Hematopoietic multipotent progenitor cell treated with erythropoietin and hydrocortisone succinate and interleukin-3 and kit ligand, for 17 days (in vitro differentiated cells): Measurements from ENCODE around the gene SGIP1.
"Not testable (repeated sequence)": the region's sequence is repeated elsewhere in the genome, so short reads cannot be mapped to it uniquely, and the experiment has no call there.

ENCODE experiments used
- DNase-seq: peaks from one replicate; pipeline ENCODE4 v3.0.0-alpha.2; 2015; ENCODE audit warnings: low spot score

The SGIP1 gene

DNA sequence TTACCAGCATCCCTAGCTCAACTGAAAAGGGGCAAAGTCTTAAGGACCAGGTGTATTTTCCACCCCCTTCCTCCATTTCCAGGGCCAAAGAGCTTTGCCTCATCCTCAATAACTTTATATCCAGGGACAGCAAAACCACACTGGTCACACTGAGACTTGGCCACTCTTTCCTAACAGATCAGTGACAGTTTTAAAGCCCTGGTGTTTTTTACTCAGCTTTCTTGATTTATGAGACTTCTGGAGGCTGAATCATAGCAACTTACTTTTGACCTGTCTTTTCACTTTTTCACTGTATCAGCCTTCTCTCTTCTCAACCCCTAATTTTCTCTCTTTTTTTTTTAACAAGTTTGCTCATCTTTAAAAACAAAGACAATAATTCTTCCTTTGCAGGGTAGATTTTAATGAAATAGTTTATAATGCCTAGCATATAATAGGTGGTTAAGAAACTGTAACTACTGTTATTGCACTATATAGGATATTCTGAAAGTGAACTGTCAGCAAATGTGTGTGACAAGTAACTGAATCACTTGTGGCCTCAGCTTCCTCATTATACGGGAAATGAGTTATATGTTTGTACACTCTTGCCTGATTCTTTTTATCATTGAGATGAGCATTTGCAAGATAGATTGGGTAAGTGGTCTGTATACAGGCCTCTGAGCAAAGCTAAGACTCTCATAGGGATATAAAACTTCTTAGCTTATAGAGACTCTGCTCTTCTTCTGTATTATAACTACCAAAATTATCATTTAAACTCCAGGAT lies 198.6 kb downstream of the SGIP1 start:
- no peak for DNase-seq

DNA sequence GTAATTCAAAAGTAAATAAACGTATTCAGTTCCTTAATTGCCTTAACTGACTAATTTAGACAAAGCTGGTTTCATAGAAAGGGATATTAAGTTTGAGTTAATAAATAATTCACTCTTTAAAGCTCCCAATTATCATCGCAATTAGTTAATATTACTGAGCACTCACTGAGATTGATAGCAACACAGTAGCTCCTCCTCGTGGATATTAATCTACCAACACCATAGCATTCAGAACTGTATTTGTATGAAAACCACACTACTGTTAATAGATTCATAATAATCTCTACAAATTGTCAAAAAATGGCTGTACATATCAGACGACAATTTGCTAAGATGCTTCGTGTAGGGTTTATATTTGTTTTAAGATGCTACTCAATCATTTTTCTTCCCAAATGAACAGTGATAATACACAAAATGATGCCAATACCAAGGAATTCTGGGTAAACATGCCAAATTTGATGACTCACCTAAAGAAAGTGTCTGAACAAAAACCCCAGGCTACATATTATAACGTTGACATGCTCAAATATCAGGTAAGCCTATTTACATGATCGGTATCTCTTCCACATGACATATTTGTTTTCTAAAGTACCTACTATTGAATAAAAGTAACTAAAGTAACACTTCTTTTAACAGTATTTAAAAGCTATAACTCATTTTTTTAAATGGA lies 199.5 kb downstream of the SGIP1 start:
- no peak for DNase-seq

- not testable (repeated sequence) for DNase-seq
These were observed 200.6 kb downstream of the SGIP1 start for GRCh38 chr1:66734531-66734930.

- no peak for DNase-seq
These were observed 203.9 kb downstream of the SGIP1 start for GRCh38 chr1:66737836-66738235.

- DNase-seq: no peak
These were observed 205.6 kb downstream of the SGIP1 start for GRCh38 chr1:66739401-66740157.

DNA sequence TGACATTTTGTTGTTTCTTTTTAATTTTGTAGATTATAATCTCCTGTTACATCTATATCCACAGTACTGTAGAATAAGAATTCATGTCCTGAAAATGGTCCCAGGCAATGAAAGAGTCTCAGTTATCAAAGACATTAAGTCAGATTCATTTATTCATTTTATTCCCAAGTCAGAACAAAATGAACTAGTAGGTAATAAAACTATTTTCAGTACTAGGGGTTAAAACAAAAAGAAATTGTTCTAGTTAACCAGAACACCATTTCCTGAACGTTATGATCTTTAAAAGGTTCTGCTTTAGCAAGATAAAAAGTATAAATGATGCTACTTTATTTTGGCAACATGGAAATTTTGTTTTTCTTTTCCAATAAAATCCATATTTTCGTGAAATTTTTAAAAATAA lies 211.5 kb downstream of the SGIP1 start:
- DNase-seq: no peak

GRCh38 chr1:66747501-66747900 lies 213.5 kb downstream of the SGIP1 start:
- no peak for DNase-seq

- no peak for DNase-seq
These were observed 216.6 kb downstream of the SGIP1 start for GRCh38 chr1:66750577-66750976.

DNA sequence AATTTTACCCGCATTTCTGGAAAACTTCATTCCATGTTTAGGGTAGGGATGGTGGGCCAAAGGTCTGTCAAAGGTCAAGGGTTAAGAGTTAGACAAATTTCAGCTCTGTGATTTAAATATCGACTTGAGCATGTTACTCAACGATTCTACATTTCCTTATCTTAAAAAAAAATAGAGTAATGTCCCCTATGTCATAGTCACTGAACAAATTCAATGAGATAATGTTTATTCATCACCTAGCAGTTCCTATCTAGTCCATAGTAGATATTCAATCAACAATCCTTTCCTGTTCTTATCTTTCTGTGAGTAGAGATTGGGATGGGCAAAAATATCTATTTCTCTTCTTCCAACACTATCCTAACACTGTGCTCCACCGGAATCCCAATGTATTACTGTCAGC lies 217.2 kb downstream of the SGIP1 start:
- no peak for DNase-seq

GRCh38 chr1:66752000-66752592 lies 218.1 kb downstream of the SGIP1 start, which contains the start of gene DYNLT5:
DYNLT5 (plus strand) TSS chr1:66752459; CDS start chr1:66754659, 2,200 bp downstream.
- no peak for DNase-seq

DNA sequence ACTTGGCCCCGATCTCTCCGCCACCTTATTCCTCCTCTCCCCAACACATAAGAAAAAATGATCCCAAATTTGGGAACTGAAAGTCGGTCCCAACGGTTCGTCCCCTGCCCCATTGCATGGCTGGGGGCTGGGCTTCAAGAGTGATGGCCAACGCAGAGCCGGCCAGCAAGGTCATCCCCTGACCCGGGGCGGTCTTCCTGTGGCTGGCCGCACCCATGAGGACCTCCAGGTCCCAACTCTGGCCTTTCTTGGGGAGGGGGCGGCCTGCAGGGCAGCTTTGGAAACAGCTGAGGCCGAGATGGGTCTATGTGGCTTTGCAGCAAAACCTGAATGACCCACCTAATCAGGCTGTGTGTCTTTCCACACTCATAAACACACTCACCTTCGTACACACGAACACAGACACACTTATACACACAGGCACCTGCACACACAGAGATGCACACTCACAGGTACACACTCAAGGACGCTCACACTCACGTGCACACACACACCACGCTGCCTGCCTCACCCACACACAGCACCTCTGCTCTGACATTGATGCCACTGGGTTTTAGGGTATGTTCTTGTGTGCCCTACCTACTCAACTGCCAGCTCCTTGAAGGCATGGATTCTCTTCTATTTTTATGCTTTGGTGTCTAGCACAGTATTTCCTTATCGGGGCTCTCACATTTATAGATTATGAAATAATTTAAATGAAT lies 218.9 kb downstream of the SGIP1 start:
- no peak for DNase-seq

DNA sequence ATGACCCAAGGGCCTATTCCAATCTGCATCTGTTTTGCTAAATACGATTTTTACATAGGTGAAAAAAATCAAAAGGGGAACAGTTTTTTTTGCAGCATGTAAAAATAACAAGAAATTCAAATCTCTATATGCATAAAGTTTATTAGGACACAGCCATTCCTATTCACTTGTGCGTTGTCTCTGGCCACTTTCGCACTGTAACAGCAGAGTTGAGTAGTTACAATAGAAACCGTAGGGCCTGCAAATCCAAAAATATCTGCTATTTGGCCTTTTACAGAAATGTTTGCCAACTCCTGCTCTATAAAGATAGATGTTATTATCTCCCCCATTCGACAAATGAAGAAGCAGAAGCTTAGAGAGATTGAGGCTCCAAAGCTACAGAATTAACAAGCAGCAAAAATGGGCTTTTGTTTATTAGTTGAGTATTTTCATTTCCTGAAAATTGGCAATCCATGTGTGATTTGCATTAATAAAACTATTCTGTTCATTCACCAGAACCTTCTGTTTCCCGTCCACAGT lies 223.8 kb downstream of the SGIP1 start:
- no peak for DNase-seq

DNA sequence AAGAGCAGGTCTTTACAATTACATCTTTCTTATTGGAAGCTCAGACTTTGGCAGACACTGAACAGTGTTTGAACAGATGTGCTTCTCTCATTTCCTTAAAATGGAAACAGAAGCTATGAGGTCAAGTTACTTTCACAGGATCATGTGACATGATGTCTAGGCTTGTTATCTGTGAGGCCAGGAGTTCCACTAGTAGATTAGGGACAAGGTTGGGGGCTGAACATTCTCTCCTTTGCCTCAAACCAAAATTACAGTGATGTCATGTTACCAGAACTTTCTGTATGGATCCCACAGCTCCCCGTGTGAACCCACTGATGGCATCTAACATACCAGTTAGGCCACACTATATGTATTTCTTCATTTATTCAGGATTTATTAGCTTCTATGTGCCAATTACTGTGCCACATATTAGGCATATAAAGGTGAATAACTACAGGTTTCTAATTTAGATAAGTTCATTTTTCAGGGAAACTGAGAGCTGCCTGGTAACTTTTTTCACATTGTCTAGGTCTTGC lies 224.3 kb downstream of the SGIP1 start:
- peak; percentile 28 for DNase-seq

GRCh38 chr1:66760506-66760905 lies 226.6 kb downstream of the SGIP1 start:
- no peak for DNase-seq

DNA sequence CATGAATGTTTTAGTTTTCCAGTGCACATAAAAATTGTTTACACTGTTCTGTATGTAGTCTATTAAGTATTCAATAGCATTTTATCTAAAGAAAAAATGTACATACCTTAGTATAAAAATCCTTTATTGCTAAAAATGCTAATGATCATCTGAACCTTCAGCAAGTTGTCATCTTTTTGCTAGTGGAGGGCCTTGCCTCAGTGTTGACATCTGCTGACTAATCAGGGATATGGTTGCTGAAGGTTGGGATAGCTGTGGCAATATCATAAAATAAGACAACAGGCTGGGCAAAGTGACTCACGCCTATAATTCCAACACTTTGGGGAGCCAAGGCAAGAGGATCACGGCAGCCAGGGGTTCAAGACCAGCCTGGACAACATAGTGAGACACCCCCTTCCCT lies 227.3 kb downstream of the SGIP1 start:
- DNase-seq: no peak

DNA sequence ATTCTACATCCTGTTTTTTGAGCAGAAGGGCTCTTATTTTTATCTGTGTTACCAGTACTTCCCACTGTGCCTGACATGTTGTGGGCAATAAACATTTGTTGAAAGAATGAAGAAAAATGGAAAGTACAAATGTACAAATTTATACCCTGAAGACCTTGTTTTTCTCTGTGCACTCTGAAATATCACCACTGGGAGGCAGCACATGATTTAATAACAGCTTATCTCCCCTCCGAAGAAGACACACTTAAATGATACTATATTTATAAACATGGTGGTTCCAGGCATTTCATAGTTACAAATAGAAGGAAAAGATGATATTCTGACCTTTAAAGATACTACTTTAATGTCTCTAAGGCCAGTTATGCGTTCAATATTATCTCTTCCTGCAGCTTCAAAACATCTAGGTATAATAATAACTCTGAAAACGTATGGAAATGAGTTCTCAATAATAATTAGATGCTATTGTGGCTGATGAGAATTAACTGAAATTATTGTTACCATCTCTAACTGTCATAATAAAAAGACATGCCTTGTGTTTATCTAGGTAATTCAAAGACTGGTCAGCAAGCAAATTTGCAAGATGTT lies 231.1 kb downstream of the SGIP1 start:
- DNase-seq: peak; percentile 59

DNA sequence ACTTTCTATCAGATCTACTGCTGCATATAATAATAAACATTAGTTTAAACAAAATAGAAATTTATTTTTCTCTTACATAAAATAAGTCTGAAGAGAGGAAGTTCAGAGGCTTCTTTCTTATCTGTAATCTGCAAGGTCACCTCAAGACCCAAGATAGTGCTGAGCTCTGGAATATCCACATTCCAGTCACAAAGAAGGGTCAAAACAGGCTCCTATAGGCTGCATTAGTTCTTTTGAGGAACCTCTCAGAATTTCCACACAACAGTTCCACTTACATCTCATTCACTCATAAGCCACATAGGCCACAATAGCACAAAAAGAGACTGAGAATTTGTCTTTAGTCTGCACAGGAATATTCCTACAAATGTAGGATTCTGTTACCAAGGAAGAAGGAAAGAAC lies 233.7 kb downstream of the SGIP1 start:
- DNase-seq: no peak

DNA sequence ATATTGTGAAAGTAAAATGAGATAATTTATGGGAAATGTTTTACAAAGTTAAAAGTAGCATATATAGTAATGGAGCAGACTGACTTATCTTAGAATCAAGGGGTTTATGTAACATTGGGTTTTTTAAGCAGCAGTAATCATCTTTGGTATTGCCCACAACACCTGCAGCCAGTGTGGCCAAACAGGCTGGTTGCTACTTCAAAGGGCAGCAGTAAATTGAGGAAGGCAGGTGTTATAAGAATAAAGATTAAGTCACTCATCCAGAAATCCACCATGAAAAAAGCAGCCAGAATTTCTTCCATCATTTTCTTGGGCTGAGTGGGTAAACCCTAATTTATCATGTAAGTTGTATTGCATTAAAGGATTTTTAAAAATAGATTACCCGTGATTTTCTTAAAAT lies 235.0 kb downstream of the SGIP1 start:
- DNase-seq: no peak

GRCh38 chr1:66769512-66770229 lies 235.7 kb downstream of the SGIP1 start:
- DNase-seq: no peak

GRCh38 chr1:66770240-66770639 lies 236.3 kb downstream of the SGIP1 start:
- DNase-seq: no peak
